Measurements from ENCODE around the gene SETD9.

The SETD9 gene, protein sequence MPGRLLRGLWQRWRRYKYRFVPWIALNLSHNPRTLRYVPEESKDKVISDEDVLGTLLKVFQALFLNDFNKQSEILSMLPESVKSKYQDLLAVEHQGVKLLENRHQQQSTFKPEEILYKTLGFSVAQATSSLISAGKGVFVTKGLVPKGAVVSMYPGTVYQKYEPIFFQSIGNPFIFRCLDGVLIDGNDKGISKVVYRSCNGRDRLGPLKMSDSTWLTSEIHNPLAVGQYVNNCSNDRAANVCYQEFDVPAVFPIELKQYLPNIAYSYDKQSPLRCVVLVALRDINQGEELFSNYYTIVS

DNA sequence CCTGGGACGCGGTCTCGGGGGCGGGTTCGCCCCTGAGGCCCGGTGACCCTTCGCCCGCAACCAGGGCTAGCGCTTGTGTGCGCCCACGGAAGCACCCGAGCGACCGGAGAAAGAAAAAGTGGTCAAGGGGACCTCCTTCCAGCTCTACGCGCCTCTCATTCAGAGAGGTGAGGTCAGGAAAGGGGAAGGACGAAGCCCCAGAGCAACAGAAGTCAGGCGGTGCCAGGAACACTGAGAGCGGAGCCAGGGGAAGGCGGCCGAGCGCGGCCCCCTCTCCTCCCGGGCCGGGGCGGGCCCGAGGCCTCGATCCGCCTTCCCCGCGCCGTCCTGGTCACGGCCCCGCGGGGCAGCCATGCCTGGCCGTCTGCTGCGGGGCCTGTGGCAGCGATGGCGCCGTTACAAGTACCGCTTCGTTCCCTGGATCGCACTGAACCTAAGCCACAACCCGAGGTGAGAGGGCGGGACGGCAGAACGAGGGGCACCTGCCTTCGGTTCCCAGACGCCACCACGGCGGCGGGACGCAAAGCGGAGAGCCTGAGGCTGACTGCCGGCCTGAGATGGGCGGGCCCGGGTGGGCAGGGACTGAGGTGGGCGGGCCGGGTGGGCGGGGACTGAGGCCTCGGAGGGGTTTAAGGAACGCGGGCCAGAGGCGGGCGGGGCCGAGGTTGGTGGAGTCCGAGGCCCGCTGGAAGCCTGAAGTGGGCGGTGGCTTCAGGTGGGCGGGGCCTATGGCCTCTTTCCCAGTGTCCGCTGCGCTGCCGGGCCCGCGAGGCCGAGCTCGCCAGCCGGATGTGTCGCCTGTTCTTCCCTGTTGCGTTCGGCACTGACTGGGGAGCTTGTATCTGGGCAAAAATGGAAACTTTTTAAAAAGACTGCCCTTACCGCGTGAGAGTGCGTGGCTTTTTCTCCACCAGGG is at the start of gene SETD9:
Gene SETD9 (plus strand): TSS at position 303 of the 916 bp plus-strand sequence. CDS start 50 bp downstream, at position 353.
- Histone ChIP-seq H3K36me3 (ENCODE audit: insufficient read depth, low read length) (peaks cover 4% of the 10 kb centered on the region), H3K4me3 (ENCODE audit: low read length) (peak within 1 kb of the TSS; percentile 76), H3K4me1 (ENCODE audit: insufficient read depth, low read length) (peaks cover 10% of the 10 kb centered on the region), H2AFZ (ENCODE audit: low read depth, low read length) (peak within 1 kb of the TSS; percentile 81), H3K9me3 (ENCODE audit: low read length) (no peaks in the 10 kb centered on the region), H3K27me3 (ENCODE audit: insufficient read depth, low read length) (no peaks in the 10 kb centered on the region)

DNA sequence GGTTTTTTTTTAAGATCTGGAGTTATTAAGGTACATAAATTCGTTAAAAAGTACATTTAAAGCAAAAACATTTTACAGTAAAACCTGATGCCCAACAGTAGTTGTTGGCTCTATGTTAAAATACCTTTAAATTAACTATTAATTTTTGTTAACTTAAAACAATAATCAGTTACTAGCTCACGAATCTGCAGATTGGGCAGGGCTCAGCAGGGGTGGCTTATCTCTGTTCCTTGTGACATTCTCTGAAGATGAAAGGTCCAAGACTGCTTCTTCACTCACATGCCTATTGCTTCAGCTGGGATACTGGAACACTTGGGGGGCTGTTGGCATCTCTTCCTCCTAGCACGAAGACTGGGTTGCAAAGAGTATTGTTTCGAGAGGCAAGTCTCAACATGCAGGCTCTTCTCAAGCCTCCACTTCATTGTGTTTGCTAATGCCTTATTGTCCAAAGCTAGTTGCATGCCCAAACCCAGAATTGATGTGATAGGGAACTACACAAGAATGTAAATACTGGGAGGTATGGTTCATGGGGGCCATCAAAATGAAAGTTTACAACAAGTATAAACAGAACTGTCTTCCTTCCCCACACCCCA is 47.4 kb upstream of the SETD9 start:
- no peaks in the 10 kb centered on the region for H3K9me3 ChIP-seq (ENCODE audit: low read length)
- H3K36me3 ChIP-seq (ENCODE audit: insufficient read depth, low read length): peaks cover 25% of the 10 kb centered on the region
- no peaks in the 10 kb centered on the region for H3K4me1 ChIP-seq (ENCODE audit: insufficient read depth, low read length)
- no peaks in the 10 kb centered on the region for H3K27me3 ChIP-seq (ENCODE audit: insufficient read depth, low read length)
- no peak overlapping the region for H3K4me3 ChIP-seq (ENCODE audit: low read length)
- no peak overlapping the region for H2AFZ ChIP-seq (ENCODE audit: low read depth, low read length)

DNA sequence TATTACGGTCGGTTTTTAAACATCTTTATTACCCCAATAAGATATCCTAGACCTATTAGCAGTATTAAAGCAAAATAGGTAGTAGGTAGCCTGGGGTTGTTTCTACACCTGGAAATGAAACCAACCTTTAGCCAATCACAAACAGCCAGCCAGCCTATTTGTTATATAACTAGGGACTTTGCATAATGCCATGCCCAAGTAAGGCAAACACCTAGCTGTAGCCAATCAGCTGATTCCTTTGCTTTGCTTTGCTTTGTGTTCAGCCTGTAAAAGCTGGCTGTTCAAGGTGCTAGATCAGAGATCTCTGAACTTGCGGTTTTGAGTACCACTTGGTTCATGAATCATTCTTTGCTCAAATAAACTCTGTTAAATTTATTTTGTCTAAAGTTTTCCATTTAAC is 46.5 kb upstream of the SETD9 start:
- H3K9me3 ChIP-seq (ENCODE audit: low read length): no peaks in the 10 kb centered on the region
- peaks cover 27% of the 10 kb centered on the region for H3K36me3 ChIP-seq (ENCODE audit: insufficient read depth, low read length)
- H2AFZ ChIP-seq (ENCODE audit: low read depth, low read length): no peak overlapping the region
- H3K4me3 ChIP-seq (ENCODE audit: low read length): no peak overlapping the region
- H3K4me1 ChIP-seq (ENCODE audit: insufficient read depth, low read length): no peaks in the 10 kb centered on the region
- no peaks in the 10 kb centered on the region for H3K27me3 ChIP-seq (ENCODE audit: insufficient read depth, low read length)

DNA sequence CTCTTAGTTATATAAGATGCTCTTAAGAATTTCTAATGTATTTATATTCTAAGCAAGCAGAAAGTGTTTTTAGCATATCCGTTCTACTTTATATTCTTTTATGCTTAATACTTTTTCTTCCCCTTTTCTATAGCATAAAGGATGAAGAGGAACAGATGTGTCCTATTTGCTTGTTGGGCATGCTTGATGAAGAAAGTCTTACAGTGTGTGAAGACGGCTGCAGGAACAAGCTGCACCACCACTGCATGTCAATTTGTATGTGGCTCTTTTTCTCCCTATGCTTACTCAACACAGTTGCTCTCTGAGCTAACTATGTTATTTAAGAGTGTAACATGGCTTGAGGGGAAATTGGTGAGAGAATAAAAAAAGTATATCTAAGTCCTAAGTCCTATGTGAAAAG is 37.6 kb upstream of the SETD9 start:
- Histone ChIP-seq H2AFZ (ENCODE audit: low read depth, low read length) (no peak overlapping the region), H3K4me3 (ENCODE audit: low read length) (no peak overlapping the region), H3K4me1 (ENCODE audit: insufficient read depth, low read length) (no peaks in the 10 kb centered on the region), H3K9me3 (ENCODE audit: low read length) (no peaks in the 10 kb centered on the region), H3K36me3 (ENCODE audit: insufficient read depth, low read length) (peaks cover 39% of the 10 kb centered on the region), H3K27me3 (ENCODE audit: insufficient read depth, low read length) (no peaks in the 10 kb centered on the region)

DNA sequence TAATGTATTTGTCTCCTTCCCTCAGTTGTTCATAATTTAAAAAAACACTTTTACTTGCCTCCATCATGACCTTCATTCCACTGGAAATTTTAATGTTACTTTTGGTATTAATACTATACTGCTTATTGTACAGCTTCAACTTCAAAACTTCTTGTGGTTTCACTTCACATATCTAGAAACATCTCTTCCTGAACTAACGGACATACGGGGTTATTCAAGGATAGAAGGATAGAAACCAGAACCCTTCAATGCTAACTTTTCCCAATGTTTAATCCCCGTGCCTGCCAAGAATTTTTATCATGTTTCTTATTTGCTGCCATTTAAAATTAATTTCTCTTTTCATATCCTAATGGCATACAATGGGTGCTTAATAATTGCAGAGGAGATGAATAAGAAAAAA is 36.3 kb upstream of the SETD9 start:
- Histone ChIP-seq H2AFZ (ENCODE audit: low read depth, low read length) (no peak overlapping the region), H3K36me3 (ENCODE audit: insufficient read depth, low read length) (peaks cover 37% of the 10 kb centered on the region), H3K4me1 (ENCODE audit: insufficient read depth, low read length) (no peaks in the 10 kb centered on the region), H3K9me3 (ENCODE audit: low read length) (no peaks in the 10 kb centered on the region), H3K4me3 (ENCODE audit: low read length) (no peak overlapping the region), H3K27me3 (ENCODE audit: insufficient read depth, low read length) (no peaks in the 10 kb centered on the region)

DNA sequence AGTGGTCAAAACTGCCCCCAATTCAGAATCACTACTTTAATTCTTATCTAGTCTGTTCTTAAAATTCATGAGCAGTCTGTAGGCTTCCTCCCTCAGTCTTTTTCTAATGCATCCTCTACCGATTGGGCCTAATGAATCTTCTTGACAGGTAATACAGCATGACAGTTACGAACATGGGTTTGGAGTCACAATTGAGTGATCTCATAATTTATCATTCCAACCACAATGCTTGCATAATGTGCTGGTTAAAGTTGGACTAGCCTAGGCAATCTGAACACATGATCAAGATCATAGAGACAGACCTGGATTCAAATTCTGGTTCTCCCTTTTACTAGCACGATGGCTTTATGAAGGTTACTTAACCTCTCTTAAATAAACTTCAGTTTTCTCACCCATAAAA is 33.1 kb upstream of the SETD9 start:
- Histone ChIP-seq H2AFZ (ENCODE audit: low read depth, low read length) (no peak overlapping the region), H3K4me3 (ENCODE audit: low read length) (no peak overlapping the region), H3K4me1 (ENCODE audit: insufficient read depth, low read length) (no peaks in the 10 kb centered on the region), H3K36me3 (ENCODE audit: insufficient read depth, low read length) (peaks cover 46% of the 10 kb centered on the region), H3K27me3 (ENCODE audit: insufficient read depth, low read length) (no peaks in the 10 kb centered on the region), H3K9me3 (ENCODE audit: low read length) (no peaks in the 10 kb centered on the region)

DNA sequence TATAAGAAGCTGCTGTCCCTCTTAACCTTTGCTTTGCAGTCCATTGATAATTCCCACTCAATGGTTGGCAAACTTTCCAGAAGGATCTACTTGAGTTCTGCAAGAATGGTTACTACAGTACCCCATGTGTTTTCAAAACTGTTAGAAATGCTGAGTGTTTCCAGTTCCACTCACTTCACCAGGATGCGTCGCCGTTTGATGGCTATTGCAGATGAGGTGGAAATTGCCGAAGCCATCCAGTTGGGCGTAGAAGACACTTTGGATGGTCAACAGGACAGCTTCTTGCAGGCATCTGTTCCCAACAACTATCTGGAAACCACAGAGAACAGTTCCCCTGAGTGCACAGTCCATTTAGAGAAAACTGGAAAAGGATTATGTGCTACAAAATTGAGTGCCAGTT is 27.8 kb upstream of the SETD9 start:
- H3K27me3 ChIP-seq (ENCODE audit: insufficient read depth, low read length): no peaks in the 10 kb centered on the region
- peaks cover 68% of the 10 kb centered on the region for H3K36me3 ChIP-seq (ENCODE audit: insufficient read depth, low read length)
- no peak overlapping the region for H3K4me3 ChIP-seq (ENCODE audit: low read length)
- H3K9me3 ChIP-seq (ENCODE audit: low read length): no peaks in the 10 kb centered on the region
- H2AFZ ChIP-seq (ENCODE audit: low read depth, low read length): no peak overlapping the region
- H3K4me1 ChIP-seq (ENCODE audit: insufficient read depth, low read length): no peaks in the 10 kb centered on the region

DNA sequence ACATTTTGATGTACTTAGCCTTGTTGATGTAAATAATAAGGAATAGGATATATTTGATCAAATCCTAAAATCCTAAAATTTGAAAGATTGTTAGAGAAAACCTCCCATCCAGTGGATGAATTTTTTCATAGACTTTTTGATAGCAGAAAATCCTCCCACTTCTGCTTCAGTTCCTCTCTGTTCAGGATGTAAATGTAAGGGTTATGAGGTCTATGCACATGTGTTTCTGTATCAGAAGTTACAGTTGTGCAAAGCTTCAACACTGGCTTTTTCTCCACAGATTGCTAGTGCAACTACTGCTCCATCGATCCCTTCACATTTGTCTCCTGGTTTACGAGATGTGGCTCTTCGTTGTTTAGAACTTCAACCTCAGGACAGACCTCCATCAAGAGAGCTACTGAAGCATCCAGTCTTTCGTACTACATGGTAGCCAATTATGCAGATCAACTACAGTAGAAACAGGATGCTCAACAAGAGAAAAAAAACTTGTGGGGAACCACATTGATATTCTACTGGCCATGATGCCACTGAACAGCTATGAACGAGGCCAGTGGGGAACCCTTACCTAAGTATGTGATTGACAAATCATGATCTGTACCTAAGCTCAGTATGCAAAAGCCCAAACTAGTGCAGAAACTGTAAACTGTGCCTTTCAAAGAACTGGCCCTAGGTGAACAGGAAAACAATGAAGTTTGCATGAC is 16.0 kb upstream of the SETD9 start:
- no peaks in the 10 kb centered on the region for H3K27me3 ChIP-seq (ENCODE audit: insufficient read depth, low read length)
- H3K4me1 ChIP-seq (ENCODE audit: insufficient read depth, low read length): no peaks in the 10 kb centered on the region
- H3K4me3 ChIP-seq (ENCODE audit: low read length): no peak overlapping the region
- peaks cover 25% of the 10 kb centered on the region for H3K36me3 ChIP-seq (ENCODE audit: insufficient read depth, low read length)
- no peak overlapping the region for H2AFZ ChIP-seq (ENCODE audit: low read depth, low read length)
- no peaks in the 10 kb centered on the region for H3K9me3 ChIP-seq (ENCODE audit: low read length)

DNA sequence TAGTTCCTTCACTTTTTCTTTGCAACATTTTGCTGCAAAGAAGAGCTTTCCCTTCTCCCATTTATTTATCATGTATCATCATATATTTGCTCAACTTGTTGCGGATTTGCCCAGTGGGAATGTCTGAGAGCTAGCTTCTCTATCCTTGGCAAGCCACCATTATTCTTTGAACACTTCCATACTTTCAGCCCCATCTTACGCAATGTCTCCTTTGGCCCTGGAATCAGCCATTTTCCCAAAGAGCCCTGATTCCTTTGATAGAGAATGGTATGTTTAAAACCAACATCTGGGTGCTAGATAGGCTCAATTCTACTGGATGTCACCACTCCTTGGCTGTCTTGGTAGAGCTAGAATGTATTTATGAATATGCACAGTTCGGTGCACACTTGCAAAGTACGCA is 12.6 kb upstream of the SETD9 start:
- Histone ChIP-seq H3K36me3 (ENCODE audit: insufficient read depth, low read length) (peaks cover 11% of the 10 kb centered on the region), H3K4me1 (ENCODE audit: insufficient read depth, low read length) (no peaks in the 10 kb centered on the region), H3K27me3 (ENCODE audit: insufficient read depth, low read length) (no peaks in the 10 kb centered on the region), H3K9me3 (ENCODE audit: low read length) (no peaks in the 10 kb centered on the region), H3K4me3 (ENCODE audit: low read length) (no peak overlapping the region), H2AFZ (ENCODE audit: low read depth, low read length) (no peak overlapping the region)

DNA sequence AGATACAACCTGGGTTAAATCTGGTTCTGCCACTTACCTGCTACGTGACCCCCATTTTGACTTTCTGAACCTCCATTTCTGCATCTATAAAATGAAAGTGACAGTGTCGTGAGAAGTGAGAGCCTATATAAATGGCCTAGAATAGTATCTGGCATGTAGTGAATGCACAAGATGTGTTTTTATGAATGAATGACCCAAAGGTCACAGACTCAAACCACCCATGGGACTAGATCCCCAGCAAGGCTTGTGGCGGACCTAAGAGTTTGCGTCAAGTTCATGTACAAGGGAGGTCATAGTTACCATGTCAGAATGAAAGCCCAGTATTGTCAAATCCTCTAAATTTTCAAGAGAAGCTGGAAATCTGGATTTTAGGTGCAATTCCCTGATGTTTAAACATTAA is 11.2 kb upstream of the SETD9 start:
- Histone ChIP-seq H3K36me3 (ENCODE audit: insufficient read depth, low read length) (peaks cover 11% of the 10 kb centered on the region), H3K4me1 (ENCODE audit: insufficient read depth, low read length) (no peaks in the 10 kb centered on the region), H3K27me3 (ENCODE audit: insufficient read depth, low read length) (no peaks in the 10 kb centered on the region), H2AFZ (ENCODE audit: low read depth, low read length) (no peak overlapping the region), H3K4me3 (ENCODE audit: low read length) (no peak overlapping the region), H3K9me3 (ENCODE audit: low read length) (no peaks in the 10 kb centered on the region)

DNA sequence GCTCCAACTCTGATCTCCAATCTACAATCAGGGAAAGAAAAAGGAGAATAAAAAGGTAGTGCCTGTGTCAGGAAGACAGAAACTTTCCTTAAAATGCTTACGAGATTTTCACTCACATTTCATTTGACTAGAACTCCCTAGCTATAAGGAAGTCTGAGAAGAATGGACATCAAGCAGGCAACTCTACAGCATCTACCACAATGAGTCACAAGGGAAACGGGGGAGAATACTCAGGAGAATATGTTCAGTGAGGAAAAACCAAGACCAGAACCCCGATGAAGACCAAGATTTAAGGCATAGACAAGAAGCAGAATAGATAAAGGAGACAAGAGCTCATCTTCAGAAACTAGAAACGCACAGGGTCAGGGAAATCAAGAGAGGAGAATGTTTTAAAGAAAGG is 9.0 kb upstream of the SETD9 start:
- Histone ChIP-seq H3K4me1 (ENCODE audit: insufficient read depth, low read length) (no peaks in the 10 kb centered on the region), H3K9me3 (ENCODE audit: low read length) (peaks cover 2% of the 10 kb centered on the region), H3K36me3 (ENCODE audit: insufficient read depth, low read length) (no peaks in the 10 kb centered on the region), H3K4me3 (ENCODE audit: low read length) (no peak overlapping the region), H3K27me3 (ENCODE audit: insufficient read depth, low read length) (no peaks in the 10 kb centered on the region), H2AFZ (ENCODE audit: low read depth, low read length) (no peak overlapping the region)

DNA sequence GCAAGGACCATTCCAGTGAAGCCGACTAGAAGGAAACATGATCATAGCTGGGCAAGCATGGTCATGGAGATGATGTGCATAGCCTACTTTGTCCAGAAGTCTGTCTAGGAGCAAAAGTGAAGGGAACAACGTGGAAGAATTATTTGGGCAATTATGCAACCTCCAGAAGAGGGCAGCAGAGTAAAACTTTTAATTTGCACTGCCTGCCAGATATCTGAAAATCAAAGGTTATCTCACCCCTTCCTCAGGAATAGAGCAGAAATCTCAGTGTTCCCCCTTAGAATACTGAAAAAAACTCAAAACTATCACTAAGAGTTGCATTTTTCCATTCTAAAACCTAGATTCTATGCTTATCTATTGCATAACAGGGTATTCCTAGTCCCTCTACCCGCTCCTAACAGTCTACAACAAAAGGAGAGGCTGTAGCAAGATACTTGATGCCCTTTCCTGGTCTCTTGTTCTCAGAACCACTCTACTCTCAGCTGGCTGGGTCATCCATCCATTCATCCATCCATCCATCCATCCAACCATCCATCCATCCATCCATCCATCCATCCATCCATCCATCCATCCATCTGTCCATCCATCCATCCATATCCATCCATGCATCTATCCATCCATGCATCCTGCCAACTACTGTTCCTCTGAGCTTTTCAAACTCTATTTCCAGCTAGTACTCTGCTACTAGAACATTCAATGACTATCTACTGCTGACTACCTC is 8.4 kb upstream of the SETD9 start:
- Histone ChIP-seq H3K27me3 (ENCODE audit: insufficient read depth, low read length) (no peaks in the 10 kb centered on the region), H3K9me3 (ENCODE audit: low read length) (peaks cover 2% of the 10 kb centered on the region), H3K36me3 (ENCODE audit: insufficient read depth, low read length) (no peaks in the 10 kb centered on the region), H3K4me3 (ENCODE audit: low read length) (no peak overlapping the region), H2AFZ (ENCODE audit: low read depth, low read length) (no peak overlapping the region), H3K4me1 (ENCODE audit: insufficient read depth, low read length) (no peaks in the 10 kb centered on the region)

Measured in neuron (in vitro differentiated cells).